Measurements from ENCODE around the gene SSR4.

Gene SSR4

DNA sequence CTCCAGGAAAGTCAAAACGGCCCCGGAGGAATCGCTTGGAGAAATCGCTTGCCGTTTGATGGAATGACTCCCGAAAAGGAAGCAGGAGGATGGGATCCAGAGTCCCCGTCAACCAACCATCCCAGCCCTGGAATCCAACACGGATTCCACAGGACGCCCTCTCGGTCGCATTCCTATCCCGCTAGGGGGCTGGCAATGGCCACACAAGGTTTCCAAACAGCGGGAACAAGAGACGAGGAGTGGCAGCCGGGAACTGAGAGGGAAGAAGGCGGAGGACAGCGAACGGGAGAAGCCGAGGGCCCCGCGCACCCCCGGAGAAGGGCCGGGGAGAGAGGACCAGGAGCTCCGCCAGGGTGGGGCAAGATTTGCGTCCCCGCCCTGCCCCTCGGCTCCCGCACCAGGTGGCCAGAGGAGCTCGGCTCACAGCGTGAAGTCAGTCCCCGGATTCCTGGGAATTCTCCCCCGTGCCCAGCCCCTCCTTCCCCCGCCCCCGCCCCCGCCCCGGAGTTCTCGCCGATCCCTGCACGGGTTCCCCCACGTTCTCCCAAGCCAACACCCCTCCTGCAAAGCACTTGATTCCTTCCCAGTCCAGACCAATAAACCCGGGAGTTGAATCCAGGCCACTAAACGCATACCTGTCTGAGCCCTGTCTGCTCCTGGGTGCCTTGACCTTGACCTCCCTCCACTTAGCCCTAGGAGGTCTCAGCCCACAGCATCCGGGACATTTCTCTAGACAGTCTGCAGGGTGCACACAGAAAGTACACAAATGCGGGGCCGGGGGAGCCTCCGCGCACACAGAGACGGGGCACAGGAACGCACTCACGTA, 34.5 kb downstream of the SSR4 start:
- DNase-seq (ENCODE audit: low read depth, low spot score), result no peak

DNA sequence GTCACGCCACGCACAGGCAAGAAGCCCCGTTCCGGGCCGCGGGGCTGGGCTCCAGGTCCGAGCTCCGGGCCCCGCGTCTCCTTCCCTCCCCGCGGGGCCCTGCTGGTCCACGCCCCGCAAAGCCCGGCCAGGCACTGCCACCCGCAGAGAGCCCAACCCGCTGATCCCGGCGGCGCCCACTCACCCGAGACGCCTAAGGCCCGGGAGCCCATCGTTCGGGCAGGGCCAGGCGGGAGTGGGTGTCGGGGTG, 35.0 kb downstream of the SSR4 start:
- no peak for DNase-seq (ENCODE audit: low read depth, low spot score)

GRCh38 chrX:153829799-153830639, 35.6 kb downstream of the SSR4 start, which contains the start of gene PDZD4:
TSS of gene PDZD4 (minus strand) at chrX:153830544. CDS start at chrX:153830298, 246 bp downstream.
- no peak for DNase-seq (ENCODE audit: low read depth, low spot score)

- DNase-seq (ENCODE audit: low read depth, low spot score), result no peak
These were observed 36.4 kb downstream of the SSR4 start for GRCh38 chrX:153830640-153831428.

GRCh38 chrX:153831429-153832150, 37.1 kb downstream of the SSR4 start:
- no peak for DNase-seq (ENCODE audit: low read depth, low spot score)

GRCh38 chrX:153832728-153833127, 38.3 kb downstream of the SSR4 start:
- DNase-seq (ENCODE audit: low read depth, low spot score), result no peak

GRCh38 chrX:153836921-153837320, 42.5 kb downstream of the SSR4 start:
- DNase-seq (ENCODE audit: low read depth, low spot score), result no peak

DNA sequence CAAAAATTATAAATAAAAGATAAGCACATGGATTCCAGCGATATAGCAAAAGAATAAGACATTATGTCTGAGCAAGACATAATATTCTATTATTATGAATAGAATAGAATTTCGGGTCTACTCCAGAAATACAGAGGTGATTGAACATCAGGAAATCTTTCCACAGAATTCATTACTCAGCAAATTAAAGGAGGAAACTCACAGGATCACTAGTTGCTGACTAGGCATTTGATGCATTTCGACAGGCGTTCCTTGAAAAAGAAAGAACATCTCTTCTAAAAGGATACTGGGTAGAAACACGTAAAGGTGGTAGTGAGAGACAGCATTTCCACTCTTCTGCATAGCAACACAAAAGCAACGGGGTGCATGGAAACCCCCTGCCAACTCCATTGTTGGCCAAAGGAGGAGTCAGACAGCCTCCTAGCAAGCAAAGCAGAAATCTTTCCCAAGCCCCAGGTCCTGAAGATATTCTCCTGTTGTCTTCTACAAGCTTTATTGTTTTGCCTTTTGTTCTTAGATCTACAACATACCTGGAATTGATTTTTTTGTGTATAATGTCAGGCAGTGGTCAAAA, 50.1 kb downstream of the SSR4 start:
- no peak for DNase-seq (ENCODE audit: low read depth, low spot score)

- DNase-seq (ENCODE audit: low read depth, low spot score), result no peak
These were observed 50.7 kb downstream of the SSR4 start for GRCh38 chrX:153845195-153845594.

- no peak for DNase-seq (ENCODE audit: low read depth, low spot score)
These were observed 51.4 kb downstream of the SSR4 start for GRCh38 chrX:153845842-153846241.
